ENCODE results near the gene BST1. TPM values are rescaled to one million over a fixed set of nuclear protein-coding genes. Genes with fewer than 3 reads are reported as not detected.

BST1 gene
- total RNA-seq, 2 donors from 2014 or later: 19.3 to 26.2 TPM

GRCh38 chr4:15674926-15675325 lies 27.9 kb upstream of the BST1 start:
- no peak for DNase-seq (ENCODE audit: low spot score)
- intact Hi-C loops (cut with DNase I): no loop called here

DNA sequence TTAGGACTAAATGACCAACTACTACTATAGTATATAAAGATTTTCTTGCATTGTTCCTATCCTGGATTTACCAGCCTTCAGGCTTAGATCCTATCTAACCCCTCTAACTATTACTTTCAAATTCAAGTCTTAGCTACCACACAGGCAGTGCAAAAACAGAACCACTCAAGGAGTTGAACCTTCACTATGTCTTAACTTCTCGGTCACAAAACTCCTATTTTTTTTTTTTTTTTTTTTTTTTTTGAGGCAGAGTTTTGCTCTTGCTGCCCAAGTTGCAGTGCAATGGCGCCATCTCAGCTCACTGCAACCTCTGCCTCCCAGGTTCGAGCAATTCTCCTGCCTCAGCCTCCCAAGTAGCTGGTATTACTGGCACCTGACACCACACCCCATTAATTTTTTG lies 27.5 kb upstream of the BST1 start:
- intact Hi-C loops (cut with DNase I): no loop called here
- no peak for DNase-seq (ENCODE audit: low spot score)

GRCh38 chr4:15676039-15676438 lies 26.8 kb upstream of the BST1 start:
- intact Hi-C loops (cut with DNase I): no loop called here
- no peak for DNase-seq (ENCODE audit: low spot score)

DNA sequence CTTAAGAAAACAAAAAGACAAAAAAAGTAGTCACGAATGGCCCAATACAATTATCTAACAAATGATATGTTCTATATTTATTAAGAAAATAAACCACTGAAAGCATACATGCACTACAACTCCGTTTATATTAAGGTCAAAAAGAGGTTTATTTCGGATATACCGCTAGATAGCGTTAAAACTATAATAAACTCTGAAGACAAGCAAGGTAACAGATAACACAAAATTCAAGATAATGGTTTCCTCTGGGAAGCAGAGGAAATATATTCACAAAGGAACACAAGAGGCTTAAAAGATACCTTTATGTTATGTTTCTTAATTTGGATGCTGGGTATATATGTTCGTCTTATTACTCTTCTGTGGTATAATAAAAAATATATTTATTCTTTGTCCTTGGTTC lies 26.0 kb upstream of the BST1 start:
- intact Hi-C loops (cut with DNase I): no loop called here
- no peak for DNase-seq (ENCODE audit: low spot score)

GRCh38 chr4:15677507-15677988 lies 25.3 kb upstream of the BST1 start:
- no peak for DNase-seq (ENCODE audit: low spot score)
- intact Hi-C loops (cut with DNase I): no loop called here

GRCh38 chr4:15681067-15681371 lies 21.8 kb upstream of the BST1 start:
- intact Hi-C loops (cut with DNase I): no loop called here
- DNase-seq (ENCODE audit: low spot score): no peak

DNA sequence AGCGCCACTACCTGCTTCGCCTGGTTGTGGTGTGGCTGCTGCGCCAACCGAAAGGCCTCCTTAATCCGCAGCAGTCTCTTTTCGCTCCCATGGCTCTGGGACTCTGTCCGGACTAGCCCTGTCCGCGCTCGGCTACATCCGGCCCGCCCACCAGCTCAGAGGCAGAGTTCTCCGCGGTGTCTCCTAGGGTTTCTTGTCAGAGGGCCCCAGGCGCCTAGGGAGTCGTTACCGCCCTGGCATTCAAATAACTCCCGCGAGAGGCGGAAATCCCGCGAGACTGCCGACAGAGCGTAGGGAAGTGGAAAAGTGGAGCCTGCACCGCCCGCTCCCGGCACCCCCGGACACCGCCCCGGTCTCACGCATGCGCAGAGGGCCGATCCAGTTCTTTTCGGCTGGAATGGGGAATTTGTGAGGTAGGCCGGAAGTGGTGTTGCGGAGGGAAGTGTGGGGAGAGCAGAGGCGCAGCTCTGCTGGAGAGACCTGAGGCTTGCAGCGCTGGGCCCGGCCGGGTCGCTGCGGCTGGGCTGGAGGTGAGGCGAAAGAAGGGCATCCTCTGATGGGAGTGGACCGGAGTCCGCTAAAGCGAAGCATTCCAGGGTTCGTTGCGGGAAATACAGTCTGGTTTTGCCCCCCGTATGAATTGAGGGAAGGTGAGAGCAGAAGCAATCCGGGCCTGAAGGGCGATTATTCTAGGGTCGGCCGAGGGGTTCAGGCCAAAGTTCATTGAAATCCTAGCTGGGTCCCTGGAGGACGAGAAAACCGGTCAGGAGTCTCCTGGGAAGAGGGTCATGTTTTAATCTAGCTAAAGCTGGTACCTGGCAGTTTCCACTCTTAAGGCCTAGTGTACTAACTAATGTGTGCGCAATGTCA lies 21.3 kb upstream of the BST1 start, which contains the start of gene FAM200B:
FAM200B (plus strand) TSS at position 456 of the 870 bp plus-strand sequence. CDS start 5,151 bp downstream, outside the sequence.
- DNase-seq (ENCODE audit: low spot score): peak; percentile 100
- intact Hi-C loops (cut with DNase I): loop anchor here in 1 of 2 donors (2.0 kb wide), 1 partner anchor 77 kb away; no protein-coding TSS in a partner anchor

DNA sequence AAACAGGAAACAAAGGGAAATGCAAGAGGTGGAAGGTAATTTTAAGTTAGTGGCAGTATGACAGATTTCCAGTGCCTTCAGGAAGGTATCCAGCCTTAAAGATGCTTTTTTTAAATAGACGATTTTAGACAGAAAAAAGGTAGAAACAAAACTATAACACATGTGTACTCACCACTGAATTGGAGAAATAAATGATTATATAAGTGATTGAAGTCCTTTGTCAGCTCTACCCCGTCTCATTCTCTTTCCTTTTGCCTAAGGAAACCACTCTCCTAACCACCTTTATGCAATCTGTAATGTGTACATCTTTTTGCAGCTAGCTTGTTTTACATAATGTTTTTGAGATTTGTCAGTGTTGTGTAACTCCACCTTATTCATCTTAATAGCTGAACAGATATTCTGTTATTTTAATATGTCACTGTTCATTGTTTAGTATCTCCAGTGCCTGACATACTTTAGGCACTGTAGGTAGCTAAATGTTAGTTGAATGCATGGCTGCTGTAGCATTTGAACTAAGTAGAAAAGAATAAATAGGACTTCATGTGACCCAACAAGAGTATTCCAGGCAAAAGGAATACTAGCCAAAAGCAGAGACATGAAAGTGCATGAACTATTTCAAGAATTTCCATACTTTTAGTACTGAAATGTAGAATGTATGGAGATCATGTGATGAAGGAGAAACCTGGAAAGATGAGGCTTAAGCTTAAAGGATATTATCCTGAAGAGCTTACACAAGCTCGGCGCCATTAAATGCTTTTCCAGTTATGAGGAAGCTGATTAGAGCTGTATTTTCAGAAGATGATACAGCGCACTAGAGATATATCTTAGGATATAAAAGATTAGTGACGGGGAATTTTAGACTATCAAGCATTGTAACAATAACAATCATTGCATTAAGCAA lies 20.4 kb upstream of the BST1 start:
- intact Hi-C loops (cut with DNase I): loop anchor here in 1 of 2 donors (2.0 kb wide), 1 partner anchor 76 kb away; no protein-coding TSS in a partner anchor
- DNase-seq (ENCODE audit: low spot score): no peak

- no peak for DNase-seq (ENCODE audit: low spot score)
- intact Hi-C loops (cut with DNase I): loop anchor here in 1 of 2 donors (2.0 kb wide), 1 partner anchor 76 kb away; no protein-coding TSS in a partner anchor
These were observed 19.7 kb upstream of the BST1 start for GRCh38 chr4:15683143-15683495.

- intact Hi-C loops (cut with DNase I): no loop called here
- DNase-seq (ENCODE audit: low spot score): no peak
These were observed 18.4 kb upstream of the BST1 start for GRCh38 chr4:15684498-15684897.

- intact Hi-C loops (cut with DNase I): no loop called here
- DNase-seq (ENCODE audit: low spot score): no peak
These were observed 14.8 kb upstream of the BST1 start for GRCh38 chr4:15688051-15688450.

- intact Hi-C loops (cut with DNase I): no loop called here
- no peak for DNase-seq (ENCODE audit: low spot score)
These were observed 13.3 kb upstream of the BST1 start for GRCh38 chr4:15689540-15689939.

DNA sequence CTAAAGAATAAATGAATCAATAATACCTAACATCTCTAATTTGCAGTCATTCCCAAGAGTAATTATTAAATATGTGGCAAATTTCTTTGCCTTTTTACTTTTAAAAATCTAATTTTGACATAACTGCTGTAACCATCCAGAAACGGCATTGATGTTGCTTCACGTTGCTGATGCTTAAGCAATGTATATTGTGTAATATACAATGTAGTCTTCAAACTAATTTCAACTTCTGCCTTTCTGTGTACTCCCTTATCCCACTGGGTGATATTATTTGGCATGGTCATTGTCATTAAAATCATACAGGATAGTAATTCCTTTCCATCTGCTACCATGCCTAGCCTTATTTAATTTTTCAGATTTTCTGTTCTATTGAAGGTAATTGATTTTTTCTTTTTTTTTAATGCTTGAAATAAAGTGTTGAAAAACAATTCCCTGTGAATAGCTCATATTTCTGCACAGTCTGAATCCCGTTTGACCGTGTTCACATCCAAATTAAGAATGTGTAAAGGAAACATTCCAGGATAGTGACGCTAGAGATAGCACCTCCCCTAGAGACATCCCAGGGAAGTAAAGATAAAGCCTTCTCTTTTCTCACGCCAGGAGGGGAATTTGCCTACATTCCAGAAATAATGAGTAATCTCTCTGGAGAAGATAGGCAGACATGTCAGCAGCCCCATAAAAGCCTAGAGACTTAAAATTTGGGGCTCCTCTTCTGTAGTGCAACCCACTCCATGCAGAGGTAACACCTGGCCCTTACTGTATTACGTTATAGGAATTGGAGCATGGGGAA lies 12.7 kb upstream of the BST1 start:
- intact Hi-C loops (cut with DNase I): no loop called here
- no peak for DNase-seq (ENCODE audit: low spot score)

- intact Hi-C loops (cut with DNase I): no loop called here
These were observed 11.3 kb upstream of the BST1 start for GRCh38 chr4:15691346-15692135.

GRCh38 chr4:15692602-15693001 lies 10.3 kb upstream of the BST1 start:
- DNase-seq (ENCODE audit: low spot score): no peak
- intact Hi-C loops (cut with DNase I): no loop called here

More at GRCh38 chr4:15691346-15692135, 11.3 kb upstream of the BST1 start:
- DNase-seq (ENCODE audit: low spot score): no peak

- DNase-seq (ENCODE audit: low spot score): no peak
- intact Hi-C loops (cut with DNase I): no loop called here
These were observed 8.4 kb upstream of the BST1 start for GRCh38 chr4:15694431-15694830.

GRCh38 chr4:15695240-15695699 lies 7.6 kb upstream of the BST1 start:
- no peak for DNase-seq (ENCODE audit: low spot score)
- intact Hi-C loops (cut with DNase I): no loop called here

DNA sequence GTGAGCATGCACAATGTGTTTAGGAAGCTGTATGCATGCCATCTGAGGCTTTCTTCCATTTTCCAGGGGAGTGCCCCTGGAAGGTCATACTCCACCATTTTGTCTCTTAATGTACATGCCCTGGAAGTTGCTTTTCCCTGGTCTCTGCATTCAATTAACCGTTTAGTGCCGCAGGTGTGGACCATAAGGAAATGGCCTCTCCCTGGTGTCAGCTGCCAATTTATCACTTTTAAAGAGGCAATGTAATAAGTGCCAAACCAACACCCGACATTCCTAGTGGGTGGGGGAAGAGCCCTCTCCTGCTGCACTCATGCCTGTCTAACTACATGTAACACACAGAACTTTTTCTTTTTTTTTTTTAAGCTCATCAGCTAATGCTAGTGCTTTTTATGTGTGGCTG lies 7.1 kb upstream of the BST1 start:
- intact Hi-C loops (cut with DNase I): no loop called here
- DNase-seq (ENCODE audit: low spot score): no peak

Measured in posterior vena cava (tissue), 2 donors.